Brain microvascular endothelial cell (primary cell): ENCODE data around the gene NCAN.

Experiments used
- DNase-seq: peaks from one replicate; pipeline ENCODE4 v3.0.0-alpha.2; 2020
- H3K27ac ChIP-seq: fragments of 250-450 bp; sonication (Bioruptor Pico); 2 replicates; pipeline ENCODE4 v1.5.1; 2020; ENCODE audit warnings: mild to moderate bottlenecking, moderate library complexity
- H3K27me3 ChIP-seq: fragments of 250-450 bp; sonication (Bioruptor Pico); replicated peaks from 2 replicates; pipeline ENCODE4 v1.5.1; 2020; ENCODE audit warnings: mild to moderate bottlenecking
- H3K36me3 ChIP-seq: fragments of 250-450 bp; sonication (Bioruptor Pico); replicated peaks from 2 replicates; pipeline ENCODE4 v1.5.1; 2020; ENCODE audit warnings: mild to moderate bottlenecking
- H3K4me3 ChIP-seq: 2 replicates; pipeline ENCODE4 v1.5.1; 2011; ENCODE audit warnings: low read depth, mild to moderate bottlenecking, control low read depth, low read length, moderate library complexity
- in situ Hi-C: cut with HindIII; loops from 2 replicates; pipeline ENCODE4 v1.10.0; 2017; ENCODE audit warnings: low sequenced_read_pairs, low pct_ligation_motif_present
- TF ChIP-seq, protein P1 (sequence below): IDR thresholded peaks from 2 replicates; pipeline ENCODE4 v1.5.1; 2011; ENCODE audit warnings: low read depth, mild to moderate bottlenecking, moderate library complexity, low read length, control low read depth, inconsistent platforms; ENCODE audit errors: missing control alignments

NCAN gene

DNA sequence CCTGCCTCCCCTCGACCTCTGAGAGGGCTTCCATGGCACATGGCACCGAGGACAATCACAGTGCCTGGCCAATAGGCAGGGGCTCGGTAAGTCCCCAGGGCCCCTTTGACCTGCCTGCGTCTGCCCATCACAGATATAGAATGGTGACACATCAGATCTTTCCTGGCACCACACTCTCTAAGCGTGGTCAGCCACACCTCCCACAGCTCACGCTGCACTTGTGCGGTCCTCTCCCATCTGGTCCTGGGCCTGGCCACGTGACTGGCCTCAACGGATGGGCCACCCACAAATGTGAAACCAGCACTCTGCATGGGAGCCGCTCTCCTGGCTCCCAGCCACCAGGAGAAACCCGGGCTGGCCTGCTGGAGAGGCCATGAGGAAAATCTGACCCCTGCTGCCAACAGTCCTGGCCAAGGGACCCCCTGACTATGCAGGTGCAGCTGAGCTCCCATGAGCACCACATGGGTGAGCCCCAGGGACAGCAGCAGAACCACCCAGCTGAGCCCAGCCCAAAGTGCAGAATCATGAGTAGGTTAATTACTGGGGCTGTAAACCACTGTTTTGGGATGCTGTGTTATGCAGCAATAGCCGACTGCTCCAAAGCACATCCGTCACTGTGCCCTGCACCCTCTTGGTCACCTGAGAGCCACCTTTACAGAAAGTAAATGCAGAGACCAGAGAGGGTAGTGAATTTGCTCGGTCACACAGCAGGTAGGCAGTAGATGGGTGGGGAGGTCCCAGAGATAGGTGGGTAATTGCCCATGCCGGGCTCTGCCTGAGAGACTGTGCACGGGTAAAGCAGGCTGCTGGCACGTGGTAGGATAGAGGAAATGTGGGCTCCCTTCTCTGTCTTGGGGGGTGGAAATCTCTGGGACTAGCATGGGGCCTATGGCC is 32.0 kb upstream of the NCAN start:
- no peak overlapping the region for H3K27ac ChIP-seq
- H3K36me3 ChIP-seq = peaks cover 5% of the 10 kb centered on the region
- in situ Hi-C loops = no loop called here
- TF ChIP-seq, protein P1, sequence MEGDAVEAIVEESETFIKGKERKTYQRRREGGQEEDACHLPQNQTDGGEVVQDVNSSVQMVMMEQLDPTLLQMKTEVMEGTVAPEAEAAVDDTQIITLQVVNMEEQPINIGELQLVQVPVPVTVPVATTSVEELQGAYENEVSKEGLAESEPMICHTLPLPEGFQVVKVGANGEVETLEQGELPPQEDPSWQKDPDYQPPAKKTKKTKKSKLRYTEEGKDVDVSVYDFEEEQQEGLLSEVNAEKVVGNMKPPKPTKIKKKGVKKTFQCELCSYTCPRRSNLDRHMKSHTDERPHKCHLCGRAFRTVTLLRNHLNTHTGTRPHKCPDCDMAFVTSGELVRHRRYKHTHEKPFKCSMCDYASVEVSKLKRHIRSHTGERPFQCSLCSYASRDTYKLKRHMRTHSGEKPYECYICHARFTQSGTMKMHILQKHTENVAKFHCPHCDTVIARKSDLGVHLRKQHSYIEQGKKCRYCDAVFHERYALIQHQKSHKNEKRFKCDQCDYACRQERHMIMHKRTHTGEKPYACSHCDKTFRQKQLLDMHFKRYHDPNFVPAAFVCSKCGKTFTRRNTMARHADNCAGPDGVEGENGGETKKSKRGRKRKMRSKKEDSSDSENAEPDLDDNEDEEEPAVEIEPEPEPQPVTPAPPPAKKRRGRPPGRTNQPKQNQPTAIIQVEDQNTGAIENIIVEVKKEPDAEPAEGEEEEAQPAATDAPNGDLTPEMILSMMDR = no peak
- H3K4me3 ChIP-seq = no peak overlapping the region
- no peaks in the 10 kb centered on the region for H3K27me3 ChIP-seq
- DNase-seq = no peak

DNA sequence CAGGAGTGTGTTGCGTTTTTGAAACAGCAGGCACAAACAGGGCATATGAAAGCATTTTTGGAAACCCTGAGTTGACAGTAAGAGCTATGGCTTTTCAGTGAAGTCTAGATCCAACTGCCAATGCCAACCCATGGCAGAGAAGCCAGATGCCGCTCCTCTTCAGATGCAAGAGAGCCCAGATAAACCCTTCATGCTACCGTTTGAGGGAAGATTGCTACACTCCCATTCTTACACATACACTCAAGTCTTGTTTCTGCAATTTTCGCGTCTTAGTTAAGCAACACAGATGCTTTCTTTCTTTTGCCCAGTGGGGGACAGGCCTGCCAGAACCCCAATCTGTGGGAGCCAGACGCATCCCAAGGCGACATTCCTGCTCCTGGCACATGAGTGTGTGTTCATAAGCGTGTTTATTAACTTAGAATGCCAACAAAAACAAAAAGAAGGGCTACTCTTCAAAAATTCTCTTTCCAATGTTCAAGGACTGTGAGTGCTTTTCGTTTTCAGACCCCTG is 30.2 kb upstream of the NCAN start:
- Histone ChIP-seq H3K4me3 (no peak overlapping the region), H3K27me3 (no peaks in the 10 kb centered on the region), H3K27ac (no peak overlapping the region), H3K36me3 (peaks cover 7% of the 10 kb centered on the region)
- TF ChIP-seq, protein P1 = no peak
- no peak for DNase-seq
- in situ Hi-C loops = no loop called here

DNA sequence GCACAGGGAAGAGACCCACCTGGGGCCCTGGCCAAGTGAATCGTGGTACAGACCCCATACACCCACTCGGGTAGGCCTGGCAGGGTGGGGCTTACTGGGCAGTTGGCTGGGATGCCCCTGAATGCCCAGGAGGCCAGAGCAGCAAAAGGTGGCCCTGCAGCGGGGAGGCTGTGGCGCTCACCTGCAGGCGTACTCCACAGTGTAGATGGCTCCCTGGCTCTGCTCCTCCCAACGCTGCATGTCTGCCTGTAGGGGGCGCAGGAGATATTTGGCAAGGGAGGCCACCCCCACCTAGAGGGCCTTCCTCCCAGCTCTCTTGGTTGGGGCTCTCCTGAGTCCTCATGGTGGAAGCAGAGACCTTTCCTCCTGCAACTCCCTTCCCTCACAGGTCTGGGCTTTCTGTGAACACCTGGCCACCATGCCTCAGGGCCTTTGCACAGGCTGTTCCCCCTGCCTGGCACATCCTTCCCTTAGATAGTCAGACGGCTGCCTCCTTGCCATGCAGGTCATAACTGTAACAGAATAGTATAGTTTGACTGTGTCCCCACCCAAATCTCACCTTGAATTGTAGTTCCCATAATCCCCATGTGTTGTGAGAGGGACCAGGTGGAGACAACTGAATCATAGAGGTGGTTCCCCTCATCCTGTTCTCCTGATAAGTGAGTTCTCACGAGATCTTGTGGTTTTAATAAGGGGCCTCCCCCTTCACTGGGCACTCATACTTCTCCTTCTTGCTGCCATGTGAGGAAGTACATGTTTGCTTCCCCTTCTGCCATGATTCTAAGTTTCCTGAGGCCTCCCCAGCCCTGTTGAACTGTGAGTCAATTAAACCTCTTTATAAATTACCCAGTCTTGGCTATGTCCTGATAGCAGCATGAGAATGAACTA is 25.7 kb upstream of the NCAN start:
- Histone ChIP-seq H3K36me3 (peaks cover 10% of the 10 kb centered on the region), H3K4me3 (no peak overlapping the region), H3K27ac (no peak overlapping the region), H3K27me3 (no peaks in the 10 kb centered on the region)
- TF ChIP-seq, protein P1 = peak; percentile 80
- in situ Hi-C loops = no loop called here
- no peak for DNase-seq

DNA sequence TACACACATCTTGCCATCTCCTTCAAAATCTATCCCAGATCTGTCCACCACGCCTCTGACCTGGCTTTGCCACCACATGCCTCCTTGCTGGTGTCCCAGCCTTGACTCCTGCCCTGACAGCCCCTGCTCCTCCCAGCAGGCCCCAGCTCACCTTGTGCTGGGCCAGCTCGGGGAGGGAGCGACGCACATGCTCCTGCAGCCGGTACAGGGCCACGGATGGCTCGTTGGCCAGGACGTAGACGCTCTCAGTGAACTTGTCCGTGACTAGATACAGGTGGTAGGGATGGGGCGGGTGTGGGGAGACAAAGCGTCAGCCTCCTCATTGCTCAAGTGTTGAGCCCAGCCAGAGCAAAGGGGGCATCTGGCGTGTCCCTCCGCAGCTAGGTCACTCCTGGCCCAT is 25.0 kb upstream of the NCAN start:
- no peak for DNase-seq
- no peak overlapping the region for H3K4me3 ChIP-seq
- no peak overlapping the region for H3K27ac ChIP-seq
- in situ Hi-C loops = no loop called here
- no peaks in the 10 kb centered on the region for H3K27me3 ChIP-seq
- TF ChIP-seq, protein P1 = no peak
- H3K36me3 ChIP-seq = peaks cover 8% of the 10 kb centered on the region

DNA sequence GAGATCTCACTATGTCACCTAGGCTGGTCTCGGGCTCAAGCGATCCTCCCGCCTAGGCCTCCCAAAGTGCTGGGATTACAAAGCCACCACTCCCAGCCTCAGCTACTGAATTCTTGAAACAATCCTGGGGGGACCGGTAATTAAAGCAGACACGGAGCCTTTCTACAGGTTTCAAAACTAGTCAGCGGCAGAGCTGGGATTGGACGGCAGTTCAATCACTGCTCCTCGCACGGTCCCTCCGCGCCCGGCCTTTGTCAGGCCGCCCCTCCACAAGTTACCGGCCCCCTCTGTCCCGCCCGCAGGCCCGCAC is 20.0 kb upstream of the NCAN start:
- Histone ChIP-seq H3K36me3 (peaks cover 7% of the 10 kb centered on the region), H3K4me3 (peak overlapping the region; percentile 98), H3K27me3 (no peaks in the 10 kb centered on the region), H3K27ac (peak overlapping the region; percentile 92)
- TF ChIP-seq, protein P1 = no peak
- in situ Hi-C loops = no loop called here
- no peak for DNase-seq
